Measurements from ENCODE around the gene KRTAP9-3.

The KRTAP9-3 gene

GRCh38 chr17:41278176-41278955, 46.1 kb downstream of the KRTAP9-3 start:
- no peak for TF ChIP-seq CTCF (IDR thresholded peaks at IDR 0.05)
- DNase-seq (ENCODE audit: low spot score), result no peak
- Histone ChIP-seq H3K27ac (no peak overlapping the region), H3K4me3 (no peak overlapping the region)

Data from coronary artery (tissue), 2 donors.